Thyroid gland (tissue), 4 donors: ENCODE results near the gene ELMO3. TPM values are rescaled to one million over a fixed set of nuclear protein-coding genes. Genes with fewer than 3 reads are reported as not detected.

Source experiments
- DNase-seq, 2 donors: peaks; one replicate each; pipeline ENCODE4 v3.0.0-alpha.2; 2019
- H3K27ac ChIP-seq, 3 donors: fragments of 200-600 bp; sonication (generic); 1 replicate in 2 of 3; 2 replicates in 1 of 3; pipeline ENCODE4 v1.5.1; 2016 to 2019; ENCODE audit warnings: mild to moderate bottlenecking in 1 of 3, moderate library complexity in 1 of 3
- H3K27me3 ChIP-seq: fragments of 200-600 bp; sonication (generic); one replicate; pipeline ENCODE4 v1.5.1; 2019
- H3K36me3 ChIP-seq, 2 donors: fragments of 200-600 bp; sonication (generic); one replicate each; pipeline ENCODE4 v1.5.1; 2016 to 2019
- H3K4me1 ChIP-seq, 2 donors: fragments of 200-600 bp; sonication (generic); one replicate each; pipeline ENCODE4 v1.5.1; 2017 to 2019
- H3K4me3 ChIP-seq, 3 donors: fragments of 200-600 bp; sonication (generic); replicated peaks in 1 of 3; 1 replicate in 2 of 3; 2 replicates in 1 of 3; pipeline ENCODE4 v1.5.1; 2016; ENCODE audit warnings: mild to moderate bottlenecking in 1 of 3
- H3K9me3 ChIP-seq: fragments of 200-600 bp; sonication (generic); one replicate; pipeline ENCODE4 v1.5.1; 2017
- CTCF ChIP-seq, 6 experiments: fragments of 200-600 bp in 3 of 6; fragments of 450-650 bp in 3 of 6; sonication (generic) in 3 of 6; IDR thresholded peaks; one replicate each; pipeline ENCODE4 v1.5.1; 2016 to 2019; ENCODE audit warnings: antibody characterized with exemption in 6 of 6, mild to moderate bottlenecking in 2 of 6, inconsistent platforms in 1 of 6, moderate library complexity in 1 of 6
- POLR2A ChIP-seq, 2 donors: fragments of 450-650 bp; IDR thresholded peaks; one replicate each; pipeline ENCODE4 v1.6.1; 2017; ENCODE audit warnings: antibody characterized with exemption in 2 of 2, mild to moderate bottlenecking in 2 of 2, moderate library complexity in 1 of 2
- WGBS, 2 donors: methylation state at CpG; one replicate each; pipeline ENCODE4 v1.1.5; 2017; 5-methylcytosine and 5-hydroxymethylcytosine counted together
- intact Hi-C: fragments of 100-400 bp; cut with DNase I; formaldehyde crosslinking; loops from one replicate; pipeline ENCODE4 v1.15.1; 2023
- total RNA-seq, 4 donors: library from RNA; depleted of rRNA; stranded (reverse); fragments of >200 nt; gene quantifications; one replicate each; pipeline ENCODE4 v1.2.3, GENCODE V29; 2016

The ELMO3 gene
- total RNA-seq, 4 donors from 2014 or later, result 26.0 to 37.8 (median 30.0) TPM

- intact Hi-C loops, result no loop called here
- Histone ChIP-seq H3K27me3 (no peaks in the 10 kb centered on the region), H3K9me3 (no peaks in the 10 kb centered on the region), H3K27ac (no peak overlapping the region), H3K36me3 (no peaks in the 10 kb centered on the region), H3K4me3 (no peak overlapping the region), H3K4me1 (no peaks in the 10 kb centered on the region)
- TF ChIP-seq POLR2A (IDR thresholded peaks at IDR 0.05) (no peak), CTCF (IDR thresholded peaks at IDR 0.05) (no peak)
- DNase-seq, result no peak
- 82 to 93% methylated on average over 7 of the region's 7 CpGs for WGBS, 2 donors
Measured at GRCh38 chr16:67211674-67212073, 12.7 kb downstream of the ELMO3 start.

GRCh38 chr16:67212766-67213165 lies 13.8 kb downstream of the ELMO3 start:
- Histone ChIP-seq H3K27ac (no peak overlapping the region), H3K4me1 (no peaks in the 10 kb centered on the region), H3K36me3 (no peaks in the 10 kb centered on the region), H3K4me3 (no peak overlapping the region), H3K9me3 (no peaks in the 10 kb centered on the region), H3K27me3 (no peaks in the 10 kb centered on the region)
- no peak for TF ChIP-seq POLR2A (IDR thresholded peaks at IDR 0.05)
- no peak for TF ChIP-seq CTCF (IDR thresholded peaks at IDR 0.05)
- intact Hi-C loops, result no loop called here
- DNase-seq, result no peak

- intact Hi-C loops, result no loop called here
- Histone ChIP-seq H3K27ac (no peak overlapping the region), H3K27me3 (no peaks in the 10 kb centered on the region), H3K4me3 (no peak overlapping the region), H3K36me3 (no peaks in the 10 kb centered on the region), H3K9me3 (no peaks in the 10 kb centered on the region), H3K4me1 (no peaks in the 10 kb centered on the region)
- peak in 1 of 2 donors; percentile 33 for DNase-seq
- TF ChIP-seq CTCF (IDR thresholded peaks at IDR 0.05), result no peak
- no peak for TF ChIP-seq POLR2A (IDR thresholded peaks at IDR 0.05)
- WGBS, 2 donors, result 76 to 77% methylated on average over 7 to 8 of the region's 8 CpGs
Measured at GRCh38 chr16:67213197-67214019, 14.5 kb downstream of the ELMO3 start.

- no peaks in the 10 kb centered on the region for H3K27me3 ChIP-seq
- H3K4me1 ChIP-seq, result no peaks in the 10 kb centered on the region
- WGBS, 2 donors, result 63 to 69% methylated on average over 5 of the region's 5 CpGs
- no peak for DNase-seq
- H3K36me3 ChIP-seq, result no peaks in the 10 kb centered on the region
- no peaks in the 10 kb centered on the region for H3K9me3 ChIP-seq
- no peak overlapping the region for H3K4me3 ChIP-seq
- H3K27ac ChIP-seq, result no peak overlapping the region
- TF ChIP-seq POLR2A (IDR thresholded peaks at IDR 0.05), result no peak
- TF ChIP-seq CTCF (IDR thresholded peaks at IDR 0.05), result no peak
- intact Hi-C loops, result no loop called here
Measured at GRCh38 chr16:67215706-67216105, 16.8 kb downstream of the ELMO3 start.

- no peak for TF ChIP-seq POLR2A (IDR thresholded peaks at IDR 0.05)
- TF ChIP-seq CTCF (IDR thresholded peaks at IDR 0.05), result no peak
Measured at GRCh38 chr16:67216612-67217490, 17.9 kb downstream of the ELMO3 start.

More at GRCh38 chr16:67216612-67217490, 17.9 kb downstream of the ELMO3 start:
- Histone ChIP-seq H3K4me3 (no peak overlapping the region), H3K27ac (peak overlapping the region in 2 of 3 donors; percentile 43 to 51), H3K36me3 (no peaks in the 10 kb centered on the region), H3K27me3 (no peaks in the 10 kb centered on the region), H3K9me3 (no peaks in the 10 kb centered on the region), H3K4me1 (no peaks in the 10 kb centered on the region)
- DNase-seq, result no peak
- WGBS, 2 donors, result 70 to 73% methylated on average over 18 of the region's 18 CpGs
- intact Hi-C loops, result no loop called here
